HL-60/S4 treated with phorbol 12-myristate 13-acetate at 8.2 ng/mL for 4 days and 3 days (cell line): ENCODE data around the gene ULK4.
"Not testable (repeated sequence)": the region's sequence is repeated elsewhere in the genome, so short reads cannot be mapped to it uniquely, and the experiment has no call there.

ENCODE experiments used
- in situ Hi-C: fragments of 300-500 bp; cut with MboI; formaldehyde crosslinking; loops from 2 replicates; pipeline ENCODE4 v1.15.0; 2022; ENCODE audit warnings: low sequenced_read_pairs

ULK4 gene

GRCh38 chr3:41593774-41594173 is 368.1 kb downstream of the ULK4 start:
- in situ Hi-C loops, result no loop called here

- in situ Hi-C loops, result no loop called here
Measured at GRCh38 chr3:41592753-41593510, 369.0 kb downstream of the ULK4 start.

- in situ Hi-C loops, result no loop called here
Measured at GRCh38 chr3:41583014-41583413, 378.9 kb downstream of the ULK4 start.

- in situ Hi-C loops, result no loop called here
Measured at GRCh38 chr3:41581700-41582099, 380.2 kb downstream of the ULK4 start.

GRCh38 chr3:41580274-41580959 is 381.5 kb downstream of the ULK4 start:
- in situ Hi-C loops, result no loop called here

- in situ Hi-C loops, result no loop called here
Measured at GRCh38 chr3:41579861-41580260, 382.0 kb downstream of the ULK4 start.

- in situ Hi-C loops, result no loop called here
Measured at GRCh38 chr3:41578798-41579197, 383.1 kb downstream of the ULK4 start.

- in situ Hi-C loops, result no loop called here
Measured at GRCh38 chr3:41575724-41576123, 386.2 kb downstream of the ULK4 start.

GRCh38 chr3:41574900-41575299 is 387.0 kb downstream of the ULK4 start:
- in situ Hi-C loops, result no loop called here

GRCh38 chr3:41573591-41573990 is 388.3 kb downstream of the ULK4 start:
- in situ Hi-C loops, result no loop called here

- in situ Hi-C loops, result no loop called here
Measured at GRCh38 chr3:41572092-41572491, 389.8 kb downstream of the ULK4 start.

- in situ Hi-C loops, result no loop called here
Measured at GRCh38 chr3:41569632-41570305, 392.1 kb downstream of the ULK4 start.

GRCh38 chr3:41565948-41566514 is 395.9 kb downstream of the ULK4 start:
- in situ Hi-C loops, result no loop called here

- in situ Hi-C loops, result no loop called here
Measured at GRCh38 chr3:41565003-41565402, 396.9 kb downstream of the ULK4 start.

- in situ Hi-C loops, result not testable (repeated sequence)
Measured at GRCh38 chr3:41556245-41556644, 405.7 kb downstream of the ULK4 start.

GRCh38 chr3:41532976-41533375 is 428.9 kb downstream of the ULK4 start:
- in situ Hi-C loops, result no loop called here

- in situ Hi-C loops, result no loop called here
Measured at GRCh38 chr3:41526995-41527573, 434.8 kb downstream of the ULK4 start.

GRCh38 chr3:41525303-41526064 is 436.4 kb downstream of the ULK4 start:
- in situ Hi-C loops, result no loop called here

- in situ Hi-C loops, result no loop called here
Measured at GRCh38 chr3:41523897-41524296, 438.0 kb downstream of the ULK4 start.

- in situ Hi-C loops, result no loop called here
Measured at GRCh38 chr3:41522612-41523011, 439.3 kb downstream of the ULK4 start.
